Brain microvascular endothelial cell (primary cell): ENCODE measurements around the gene NKAIN4.
A peak's percentile ranks its signal among the peaks of the same experiment; 100 is the strongest.
"Not testable (repeated sequence)": the region's sequence is repeated elsewhere in the genome, so short reads cannot be mapped to it uniquely, and the experiment has no call there.

ENCODE experiments used
- DNase-seq: peaks from one replicate; pipeline ENCODE4 v3.0.0-alpha.2; 2020
- H3K27ac ChIP-seq: fragments of 250-450 bp; sonication (Bioruptor Pico); 2 replicates; pipeline ENCODE4 v1.5.1; 2020; ENCODE audit warnings: mild to moderate bottlenecking, moderate library complexity
- H3K27me3 ChIP-seq: fragments of 250-450 bp; sonication (Bioruptor Pico); replicated peaks from 2 replicates; pipeline ENCODE4 v1.5.1; 2020; ENCODE audit warnings: mild to moderate bottlenecking
- H3K36me3 ChIP-seq: fragments of 250-450 bp; sonication (Bioruptor Pico); replicated peaks from 2 replicates; pipeline ENCODE4 v1.5.1; 2020; ENCODE audit warnings: mild to moderate bottlenecking
- H3K4me3 ChIP-seq: 2 replicates; pipeline ENCODE4 v1.5.1; 2011; ENCODE audit warnings: low read depth, mild to moderate bottlenecking, control low read depth, low read length, moderate library complexity
- in situ Hi-C: cut with HindIII; loops from 2 replicates; pipeline ENCODE4 v1.10.0; 2017; ENCODE audit warnings: low sequenced_read_pairs, low pct_ligation_motif_present
- TF ChIP-seq, protein P1 (sequence below): IDR thresholded peaks from 2 replicates; pipeline ENCODE4 v1.5.1; 2011; ENCODE audit warnings: low read depth, mild to moderate bottlenecking, moderate library complexity, low read length, control low read depth, inconsistent platforms; ENCODE audit errors: missing control alignments

Gene NKAIN4

DNA sequence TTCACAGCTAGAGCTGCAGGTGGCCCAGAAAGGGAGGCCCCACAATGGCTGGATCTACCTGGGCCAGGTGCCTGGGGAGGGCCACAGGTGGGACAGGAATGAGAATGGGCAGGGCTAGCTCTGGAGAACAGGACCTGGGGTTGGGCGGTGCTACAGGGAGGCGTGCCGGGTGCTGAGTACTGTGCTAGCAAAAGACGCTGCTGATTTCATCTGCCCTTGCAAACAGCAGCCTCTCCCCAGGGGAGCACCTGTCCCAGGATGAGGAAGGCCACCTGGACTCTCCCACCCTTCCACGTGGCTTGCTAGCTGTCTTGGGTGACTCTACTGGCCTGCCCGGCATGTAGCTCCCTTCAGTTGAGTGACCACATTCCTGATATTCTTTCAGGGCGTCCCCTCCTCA is 31.7 kb downstream of the NKAIN4 start:
- TF ChIP-seq, protein P1, sequence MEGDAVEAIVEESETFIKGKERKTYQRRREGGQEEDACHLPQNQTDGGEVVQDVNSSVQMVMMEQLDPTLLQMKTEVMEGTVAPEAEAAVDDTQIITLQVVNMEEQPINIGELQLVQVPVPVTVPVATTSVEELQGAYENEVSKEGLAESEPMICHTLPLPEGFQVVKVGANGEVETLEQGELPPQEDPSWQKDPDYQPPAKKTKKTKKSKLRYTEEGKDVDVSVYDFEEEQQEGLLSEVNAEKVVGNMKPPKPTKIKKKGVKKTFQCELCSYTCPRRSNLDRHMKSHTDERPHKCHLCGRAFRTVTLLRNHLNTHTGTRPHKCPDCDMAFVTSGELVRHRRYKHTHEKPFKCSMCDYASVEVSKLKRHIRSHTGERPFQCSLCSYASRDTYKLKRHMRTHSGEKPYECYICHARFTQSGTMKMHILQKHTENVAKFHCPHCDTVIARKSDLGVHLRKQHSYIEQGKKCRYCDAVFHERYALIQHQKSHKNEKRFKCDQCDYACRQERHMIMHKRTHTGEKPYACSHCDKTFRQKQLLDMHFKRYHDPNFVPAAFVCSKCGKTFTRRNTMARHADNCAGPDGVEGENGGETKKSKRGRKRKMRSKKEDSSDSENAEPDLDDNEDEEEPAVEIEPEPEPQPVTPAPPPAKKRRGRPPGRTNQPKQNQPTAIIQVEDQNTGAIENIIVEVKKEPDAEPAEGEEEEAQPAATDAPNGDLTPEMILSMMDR: no peak
- H3K27ac ChIP-seq: no peak overlapping the region
- in situ Hi-C loops: no loop called here
- H3K36me3 ChIP-seq: no peaks in the 10 kb centered on the region
- DNase-seq: no peak
- H3K4me3 ChIP-seq: no peak overlapping the region
- peaks cover 3% of the 10 kb centered on the region for H3K27me3 ChIP-seq

DNA sequence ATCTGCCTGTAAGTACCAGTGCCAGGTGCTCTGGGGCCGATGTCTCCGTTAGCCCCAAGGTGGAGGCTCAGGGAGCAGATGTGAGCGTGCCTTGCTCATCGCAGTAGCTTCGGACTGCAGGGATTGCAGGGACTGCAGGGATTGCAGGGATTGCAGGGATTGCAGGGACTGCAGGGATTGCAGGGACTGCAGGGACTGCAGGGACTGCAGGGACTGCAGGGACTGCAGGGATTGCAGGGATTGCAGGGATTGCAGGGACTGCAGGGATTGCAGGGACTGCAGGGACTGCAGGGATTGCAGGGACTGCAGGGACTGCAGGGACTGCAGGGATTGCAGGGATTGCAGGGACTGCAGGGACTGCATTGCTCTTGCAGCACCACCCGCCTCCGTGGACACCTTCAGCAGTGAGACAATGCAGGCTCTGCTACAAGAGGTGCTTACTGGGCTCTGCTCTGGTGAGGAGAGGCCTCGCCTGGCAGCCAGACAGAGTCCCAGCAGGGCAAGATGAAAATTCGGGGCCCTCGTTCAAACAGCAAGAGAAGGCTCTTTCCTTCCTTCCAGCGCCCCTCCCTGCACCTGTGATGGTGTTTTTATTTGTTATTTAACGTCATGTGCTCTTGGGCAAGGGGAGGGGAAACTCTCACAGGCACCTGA is 32.7 kb downstream of the NKAIN4 start:
- H3K4me3 ChIP-seq, H3K36me3 ChIP-seq, in situ Hi-C loops, DNase-seq, H3K27ac ChIP-seq, H3K27me3 ChIP-seq: not testable (repeated sequence)

DNA sequence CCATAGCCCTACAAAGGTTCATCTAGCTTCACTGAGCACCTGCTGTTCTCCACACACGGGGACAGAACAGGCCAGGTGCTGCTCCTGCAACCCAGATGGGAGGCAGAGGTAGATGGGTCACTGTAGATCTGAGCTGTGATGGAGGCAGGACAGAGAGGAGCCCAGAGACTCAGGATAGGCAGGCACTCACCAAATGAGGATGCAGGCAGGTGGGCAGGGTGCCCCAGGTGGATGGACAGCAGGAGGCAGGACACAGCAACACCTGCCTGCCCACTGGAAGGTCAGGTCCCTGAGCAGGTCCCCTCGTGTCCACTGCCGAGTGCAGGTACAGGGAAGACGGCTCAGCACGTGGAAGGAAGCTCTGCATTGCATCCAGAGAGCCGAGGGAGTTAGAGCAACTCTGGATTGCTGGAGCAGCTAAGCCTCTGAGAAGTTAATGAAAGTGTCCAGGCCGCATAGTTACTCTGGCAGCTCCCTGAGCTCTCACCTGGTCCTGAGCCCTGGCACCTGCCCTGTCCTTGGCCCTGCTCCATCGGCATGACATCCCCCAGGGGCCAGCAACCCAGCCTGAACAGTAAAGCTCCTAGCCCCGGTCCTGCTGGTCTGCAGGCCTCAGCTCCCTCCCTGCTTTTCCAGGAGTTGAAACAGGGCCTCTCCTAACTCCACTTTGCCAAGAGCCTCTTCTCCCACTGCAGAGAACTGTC is 33.4 kb downstream of the NKAIN4 start:
- H3K36me3 ChIP-seq: no peaks in the 10 kb centered on the region
- no peak overlapping the region for H3K27ac ChIP-seq
- DNase-seq: no peak
- in situ Hi-C loops: no loop called here
- TF ChIP-seq, protein P1: no peak
- H3K4me3 ChIP-seq: no peak overlapping the region
- H3K27me3 ChIP-seq: peaks cover 3% of the 10 kb centered on the region

DNA sequence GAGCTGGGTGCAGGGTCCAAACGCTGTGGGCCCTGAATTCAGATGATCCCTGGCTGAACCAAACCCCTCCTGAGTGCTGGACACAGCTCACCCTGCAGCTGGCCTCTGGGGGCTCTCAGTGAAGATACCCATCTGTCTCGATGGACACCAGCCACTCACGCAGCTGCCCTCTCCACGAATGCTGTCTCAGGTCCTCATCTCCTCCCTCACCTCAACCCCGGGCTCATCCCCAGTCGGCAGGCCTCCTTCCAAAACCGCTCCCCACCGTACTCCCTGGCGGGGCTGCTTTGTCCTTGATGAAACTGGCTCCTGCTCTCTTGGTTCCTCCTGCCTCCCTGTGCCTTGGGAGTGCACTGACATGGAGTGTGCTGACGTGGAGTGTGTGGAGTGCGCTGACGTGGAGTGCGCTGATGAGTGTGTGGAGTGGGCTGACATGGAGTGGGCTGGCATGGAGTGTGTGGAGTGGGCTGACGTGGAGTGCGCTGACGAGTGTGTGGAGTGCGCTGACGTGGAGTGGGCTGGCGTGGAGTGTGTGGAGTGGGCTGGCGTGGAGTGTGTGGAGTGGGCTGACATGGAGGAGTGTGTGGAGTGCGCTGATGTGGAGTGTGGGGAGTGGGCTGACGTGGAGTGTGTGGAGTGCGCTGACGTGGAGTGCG is 34.3 kb downstream of the NKAIN4 start:
- no peak for DNase-seq
- TF ChIP-seq, protein P1: no peak
- Histone ChIP-seq H3K27ac (no peak overlapping the region), H3K4me3 (no peak overlapping the region), H3K27me3 (peaks cover 3% of the 10 kb centered on the region), H3K36me3 (no peaks in the 10 kb centered on the region)
- in situ Hi-C loops: no loop called here

DNA sequence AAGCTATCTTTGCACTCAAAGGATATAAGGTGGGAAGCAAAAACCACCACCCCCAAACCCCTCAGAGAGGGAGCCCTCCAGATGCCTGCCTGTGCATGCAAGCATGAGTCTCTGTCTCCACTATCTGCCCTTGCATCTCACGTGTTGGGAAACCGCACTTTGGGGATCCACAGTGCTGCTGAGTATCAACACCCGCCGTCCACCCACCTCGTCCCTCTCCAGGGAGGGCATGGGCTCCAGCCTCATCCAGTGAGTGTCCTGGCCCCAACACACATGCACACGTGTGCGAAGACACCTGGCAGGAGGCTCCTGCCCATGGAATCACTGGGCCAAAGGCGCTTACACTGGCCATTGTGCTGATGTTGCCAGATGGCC is 34.8 kb downstream of the NKAIN4 start:
- Histone ChIP-seq H3K4me3 (no peak overlapping the region), H3K27me3 (peaks cover 3% of the 10 kb centered on the region), H3K27ac (no peak overlapping the region), H3K36me3 (peaks cover under 1% of the 10 kb centered on the region)
- TF ChIP-seq, protein P1: no peak
- in situ Hi-C loops: no loop called here
- DNase-seq: no peak

DNA sequence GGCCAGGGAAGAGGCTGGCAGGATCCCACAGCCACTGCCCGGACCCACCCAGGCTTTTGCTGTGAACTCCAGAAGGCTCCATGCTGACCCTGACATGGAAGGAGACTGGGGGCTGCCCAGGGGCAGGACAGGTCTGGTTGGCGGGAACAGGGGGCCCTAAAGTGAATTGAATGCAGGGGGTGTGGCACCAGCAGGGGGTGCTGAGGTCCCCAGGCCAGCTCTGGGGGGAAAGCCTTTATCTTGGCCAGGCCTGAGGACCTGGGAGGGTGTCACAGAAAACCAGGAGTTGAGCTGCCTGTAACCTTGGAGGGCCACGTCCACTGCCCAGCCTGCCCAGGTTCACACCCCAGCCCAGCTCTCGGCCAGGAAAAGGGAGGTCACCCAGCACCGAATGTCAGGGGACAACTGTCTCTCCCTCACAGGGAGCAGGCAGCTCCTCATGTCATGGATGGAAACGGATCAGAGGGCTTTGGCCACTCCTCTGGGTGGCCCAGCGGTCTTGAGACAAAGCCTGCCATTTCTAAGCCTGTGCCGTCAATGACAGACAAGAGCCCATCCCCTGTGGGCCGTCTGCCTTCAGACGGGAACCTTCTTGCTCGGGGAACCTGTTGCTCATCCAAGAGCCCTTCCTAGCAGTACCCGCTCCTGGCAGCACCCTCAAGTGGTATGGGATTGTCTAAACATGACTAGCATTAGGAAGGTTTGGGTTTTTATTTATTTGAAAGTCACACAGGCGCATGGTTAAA is 35.4 kb downstream of the NKAIN4 start:
- Histone ChIP-seq H3K27ac (no peak overlapping the region), H3K27me3 (peaks cover 3% of the 10 kb centered on the region), H3K36me3 (peaks cover 4% of the 10 kb centered on the region), H3K4me3 (no peak overlapping the region)
- TF ChIP-seq, protein P1: peak; percentile 11
- in situ Hi-C loops: no loop called here
- DNase-seq: no peak
